Tibial nerve (tissue), 4 donors: Measurements from ENCODE around the gene LYZ. TPM values are rescaled to one million over a fixed set of nuclear protein-coding genes. Genes with fewer than 3 reads are reported as not detected.

Experiments
- DNase-seq, 2 donors: peaks; one replicate each; pipeline ENCODE4 v3.0.0-alpha.2; 2019; ENCODE audit warnings: low spot score in 2 of 2
- H3K27ac ChIP-seq, 4 donors: fragments of 200-600 bp; sonication (generic) in 3 of 4; one replicate each; pipeline ENCODE4 v1.5.1; 2017 to 2019; ENCODE audit warnings: mild to moderate bottlenecking in 1 of 4
- H3K27me3 ChIP-seq, 2 donors: fragments of 200-600 bp; sonication (generic) in 1 of 2; one replicate each; pipeline versions ENCODE4 v1.5.1 to v1.6.0; 2017 to 2019
- H3K36me3 ChIP-seq, 3 donors: fragments of 200-600 bp; sonication (generic); one replicate each; pipeline ENCODE4 v1.5.1; 2018 to 2019
- H3K4me1 ChIP-seq, 4 donors: fragments of 200-600 bp; sonication (generic) in 3 of 4; one replicate each; pipeline ENCODE4 v1.5.1; 2017 to 2019
- H3K4me3 ChIP-seq, 4 donors: fragments of 200-600 bp; sonication (generic) in 3 of 4; one replicate each; pipeline ENCODE4 v1.5.1; 2017 to 2019; ENCODE audit warnings: mild to moderate bottlenecking in 1 of 4, moderate library complexity in 1 of 4
- H3K9me3 ChIP-seq, 4 donors: fragments of 200-600 bp; sonication (generic) in 3 of 4; one replicate each; pipeline ENCODE4 v1.5.1; 2017 to 2019
- CTCF ChIP-seq, 5 experiments: fragments of 200-600 bp in 3 of 5; fragments of 450-650 bp in 2 of 5; sonication (generic) in 3 of 5; IDR thresholded peaks; one replicate each; pipeline ENCODE4 v1.5.1; 2016 to 2019; ENCODE audit warnings: antibody characterized with exemption in 5 of 5, mild to moderate bottlenecking in 3 of 5, moderate library complexity in 2 of 5
- EP300 ChIP-seq, 2 donors: sonication (generic); formaldehyde crosslinking; IDR thresholded peaks; one replicate each; pipeline ENCODE4 v1.6.1; 2017; ENCODE audit warnings: antibody characterized with exemption in 2 of 2, mild to moderate bottlenecking in 1 of 2
- POLR2A ChIP-seq, 2 donors: fragments of 450-650 bp; IDR thresholded peaks; one replicate each; pipeline ENCODE4 v1.6.1; 2017; ENCODE audit warnings: antibody characterized with exemption in 2 of 2, mild to moderate bottlenecking in 2 of 2, moderate library complexity in 2 of 2
- WGBS, 2 donors: methylation state at CpG; one replicate each; pipeline ENCODE4 v1.1.5; 2018; 5-methylcytosine and 5-hydroxymethylcytosine counted together
- total RNA-seq, 4 donors: library from RNA; depleted of rRNA; stranded (reverse); fragments of >200 nt; gene quantifications; one replicate each; pipeline ENCODE4 v1.1.0, GENCODE V29; 2016

Gene LYZ
- total RNA-seq, 4 donors from 2014 or later: 9.6 to 58.1 (median 37.1) TPM

GRCh38 chr12:69341328-69341727, 6.9 kb upstream of the LYZ start:
- no peak for DNase-seq
- WGBS, 2 donors: 57 to 76% methylated on average over 5 of the region's 5 CpGs
- no peak for TF ChIP-seq EP300 (IDR thresholded peaks at IDR 0.05)
- TF ChIP-seq CTCF (IDR thresholded peaks at IDR 0.05): no peak
- TF ChIP-seq POLR2A (IDR thresholded peaks at IDR 0.05): no peak

GRCh38 chr12:69342421-69342820, 5.8 kb upstream of the LYZ start:
- 58 to 63% methylated on average over 2 of the region's 2 CpGs for WGBS, 2 donors

More at GRCh38 chr12:69341328-69341727, 6.9 kb upstream of the LYZ start:
- Histone ChIP-seq H3K9me3 (no peaks in the 10 kb centered on the region), H3K27me3 (no peaks in the 10 kb centered on the region), H3K36me3 (no peaks in the 10 kb centered on the region), H3K27ac (no peak overlapping the region), H3K4me3 (no peak overlapping the region), H3K4me1 (peaks cover 0 to 11% (median 7%) of the 10 kb centered on the region in 4 donors)

GRCh38 chr12:69343357-69343756, 4.8 kb upstream of the LYZ start:
- no peaks in the 10 kb centered on the region for H3K27me3 ChIP-seq
- TF ChIP-seq POLR2A (IDR thresholded peaks at IDR 0.05) (no peak), CTCF (IDR thresholded peaks at IDR 0.05) (no peak), EP300 (IDR thresholded peaks at IDR 0.05) (no peak)
- H3K9me3 ChIP-seq: no peaks in the 10 kb centered on the region
- no peak overlapping the region for H3K4me3 ChIP-seq
- H3K36me3 ChIP-seq: no peaks in the 10 kb centered on the region
- H3K4me1 ChIP-seq: peaks cover 0 to 11% (median 7%) of the 10 kb centered on the region in 4 donors
- 31 to 39% methylated on average over 3 of the region's 3 CpGs for WGBS, 2 donors
- no peak overlapping the region for H3K27ac ChIP-seq
- DNase-seq: no peak

More at GRCh38 chr12:69342421-69342820, 5.8 kb upstream of the LYZ start:
- Histone ChIP-seq H3K27ac (no peak overlapping the region), H3K9me3 (no peaks in the 10 kb centered on the region), H3K27me3 (no peaks in the 10 kb centered on the region), H3K36me3 (no peaks in the 10 kb centered on the region), H3K4me3 (no peak overlapping the region), H3K4me1 (peaks cover 0 to 11% (median 7%) of the 10 kb centered on the region in 4 donors)
- DNase-seq: no peak
- TF ChIP-seq POLR2A (IDR thresholded peaks at IDR 0.05): no peak
- no peak for TF ChIP-seq EP300 (IDR thresholded peaks at IDR 0.05)
- no peak for TF ChIP-seq CTCF (IDR thresholded peaks at IDR 0.05)

GRCh38 chr12:69343885-69344612, 4.1 kb upstream of the LYZ start:
- TF ChIP-seq POLR2A (IDR thresholded peaks at IDR 0.05): no peak
- TF ChIP-seq CTCF (IDR thresholded peaks at IDR 0.05): no peak
- TF ChIP-seq EP300 (IDR thresholded peaks at IDR 0.05): no peak
- H3K4me3 ChIP-seq: no peak overlapping the region
- no peak for DNase-seq
- WGBS, 2 donors: 46 to 67% methylated on average over 3 of the region's 3 CpGs
- H3K36me3 ChIP-seq: no peaks in the 10 kb centered on the region
- H3K27me3 ChIP-seq: no peaks in the 10 kb centered on the region
- no peak overlapping the region for H3K27ac ChIP-seq
- peaks cover 0 to 11% (median 3%) of the 10 kb centered on the region in 4 donors for H3K4me1 ChIP-seq
- no peaks in the 10 kb centered on the region for H3K9me3 ChIP-seq

- no peak for TF ChIP-seq POLR2A (IDR thresholded peaks at IDR 0.05)
- no peak for TF ChIP-seq EP300 (IDR thresholded peaks at IDR 0.05)
- TF ChIP-seq CTCF (IDR thresholded peaks at IDR 0.05): no peak
- Histone ChIP-seq H3K27ac (no peak overlapping the region), H3K9me3 (no peaks in the 10 kb centered on the region), H3K27me3 (no peaks in the 10 kb centered on the region), H3K4me1 (peaks cover 0 to 7% (median 3%) of the 10 kb centered on the region in 4 donors), H3K36me3 (no peaks in the 10 kb centered on the region), H3K4me3 (no peak overlapping the region)
- 86 to 93% methylated on average over 2 of the region's 2 CpGs for WGBS, 2 donors
- no peak for DNase-seq
Measured at GRCh38 chr12:69345077-69345476, 3.1 kb upstream of the LYZ start.
